ENCODE data around the gene PIGR.

DNA sequence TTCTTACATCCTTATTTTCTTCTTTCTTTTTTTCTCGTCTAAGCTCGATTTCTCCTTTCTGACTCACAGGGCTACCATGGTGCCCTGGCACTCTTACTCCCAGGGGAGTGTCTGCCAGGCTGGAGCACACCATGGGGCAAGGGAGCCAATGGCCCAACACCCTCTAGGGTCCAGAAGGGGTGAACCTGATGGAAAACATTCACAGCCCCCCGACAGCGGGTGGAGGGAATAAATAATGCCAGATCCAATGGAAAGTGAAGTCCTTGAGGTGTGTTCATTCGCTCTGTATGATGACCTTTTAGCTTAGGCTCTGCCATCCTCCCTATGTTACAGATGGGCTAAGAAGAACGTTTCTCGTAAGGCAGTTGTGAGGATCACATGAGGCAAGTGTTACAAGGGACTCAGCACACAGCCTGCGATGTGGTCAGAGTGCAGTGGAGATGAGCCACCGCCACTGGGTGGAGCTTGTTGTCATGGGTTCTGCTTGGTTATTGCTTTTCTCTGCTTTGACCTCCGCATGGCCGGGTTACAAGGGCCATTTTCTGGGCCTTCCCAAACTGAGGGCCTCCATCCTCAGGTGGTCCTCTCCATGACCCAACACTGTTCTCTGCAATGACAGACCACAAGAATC lies 21.0 kb downstream of the PIGR start:
- TF ChIP-seq EZH2 (IDR thresholded peaks at IDR 0.05; ENCODE audit: borderline replicate concordance, control insufficient read depth, low read depth, low read length): no peak
- no peak for TF ChIP-seq POLR2A (IDR thresholded peaks at IDR 0.05; ENCODE audit: low read depth, low read length)
- TF ChIP-seq TAF1 (IDR thresholded peaks at IDR 0.05; ENCODE audit: borderline replicate concordance, low read depth, low read length): no peak
- TF ChIP-seq CEBPB (IDR thresholded peaks at IDR 0.05; ENCODE audit: borderline replicate concordance in 1 of 2, low read depth in 2 of 2, low read length in 2 of 2): no peak
- no peak for TF ChIP-seq JUND (IDR thresholded peaks at IDR 0.05; ENCODE audit: low read depth, low read length)
- TF ChIP-seq RAD21 (IDR thresholded peaks at IDR 0.05; ENCODE audit: insufficient read depth, low read depth, low read length): peak; percentile 56
- no peak for TF ChIP-seq RELA (IDR thresholded peaks at IDR 0.05; ENCODE audit: borderline replicate concordance, partially characterized antibody)
- TF ChIP-seq, protein P1, sequence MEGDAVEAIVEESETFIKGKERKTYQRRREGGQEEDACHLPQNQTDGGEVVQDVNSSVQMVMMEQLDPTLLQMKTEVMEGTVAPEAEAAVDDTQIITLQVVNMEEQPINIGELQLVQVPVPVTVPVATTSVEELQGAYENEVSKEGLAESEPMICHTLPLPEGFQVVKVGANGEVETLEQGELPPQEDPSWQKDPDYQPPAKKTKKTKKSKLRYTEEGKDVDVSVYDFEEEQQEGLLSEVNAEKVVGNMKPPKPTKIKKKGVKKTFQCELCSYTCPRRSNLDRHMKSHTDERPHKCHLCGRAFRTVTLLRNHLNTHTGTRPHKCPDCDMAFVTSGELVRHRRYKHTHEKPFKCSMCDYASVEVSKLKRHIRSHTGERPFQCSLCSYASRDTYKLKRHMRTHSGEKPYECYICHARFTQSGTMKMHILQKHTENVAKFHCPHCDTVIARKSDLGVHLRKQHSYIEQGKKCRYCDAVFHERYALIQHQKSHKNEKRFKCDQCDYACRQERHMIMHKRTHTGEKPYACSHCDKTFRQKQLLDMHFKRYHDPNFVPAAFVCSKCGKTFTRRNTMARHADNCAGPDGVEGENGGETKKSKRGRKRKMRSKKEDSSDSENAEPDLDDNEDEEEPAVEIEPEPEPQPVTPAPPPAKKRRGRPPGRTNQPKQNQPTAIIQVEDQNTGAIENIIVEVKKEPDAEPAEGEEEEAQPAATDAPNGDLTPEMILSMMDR (IDR thresholded peaks at IDR 0.05 in 2 of 3, conservative IDR thresholded peaks at IDR 0.05 in 1 of 3; ENCODE audit: control insufficient read depth in 2 of 3, extremely low read depth in 1 of 3, insufficient read depth in 1 of 3, low read depth in 3 of 3, low read length in 3 of 3): peak in 1 of 3 experiments; percentile 29; a peak in 1 of 6 replicates
- no peak for TF ChIP-seq ZBTB33 (IDR thresholded peaks at IDR 0.05)
